HG03432 (cell line): ENCODE data around the gene CDK3.

Experiments used
- ATAC-seq: cut with Tn5 transposase; IDR thresholded peaks from one replicate; pipeline ENCODE4 v1.9.1; 2021; ENCODE audit warnings: mild to moderate bottlenecking, moderate library complexity; ENCODE audit not compliant: unreplicated experiment

The CDK3 gene

GRCh38 chr17:76013377-76013932 is 12.8 kb downstream of the CDK3 start:
- ATAC-seq: no peak

DNA sequence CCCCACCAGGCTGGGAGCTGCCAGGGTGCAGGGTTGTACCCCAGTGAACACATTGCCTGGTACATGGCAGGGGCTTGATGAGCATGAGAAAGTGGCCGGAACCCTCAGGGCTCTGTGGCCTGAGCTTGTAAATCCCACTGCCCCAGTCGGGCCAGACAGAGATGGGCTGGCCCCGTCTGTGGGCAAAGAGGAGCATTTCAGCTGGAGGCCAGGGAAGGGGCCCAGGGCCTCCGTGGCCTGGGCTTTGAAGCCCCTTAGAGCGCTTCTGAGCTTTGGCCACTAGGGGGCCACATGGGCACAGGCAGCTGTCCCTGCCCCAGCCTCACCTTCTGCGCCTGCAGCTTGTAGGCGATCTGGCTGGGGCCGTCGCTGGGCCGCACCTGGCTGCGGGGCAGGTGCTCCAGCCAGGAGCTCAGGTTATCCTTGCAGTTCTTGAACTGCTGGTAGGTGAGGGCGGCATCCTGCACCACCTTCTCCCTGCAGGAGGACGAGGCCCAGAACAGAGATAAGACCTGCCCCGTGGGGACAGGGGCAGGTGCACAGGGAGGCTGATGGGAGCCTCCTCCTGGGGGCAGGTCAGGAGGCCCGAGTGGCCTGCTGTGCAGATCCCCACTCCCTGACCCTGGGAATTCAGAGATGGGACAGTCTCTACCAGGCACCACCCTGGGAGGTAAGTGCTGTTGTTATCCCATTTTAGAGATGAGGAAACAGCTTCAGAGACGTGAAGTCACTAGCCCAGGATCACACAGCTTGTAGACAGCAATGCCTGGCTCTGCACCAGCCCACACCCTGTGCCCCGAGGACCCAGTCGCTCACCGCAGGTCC is 13.7 kb downstream of the CDK3 start:
- ATAC-seq: no peak

DNA sequence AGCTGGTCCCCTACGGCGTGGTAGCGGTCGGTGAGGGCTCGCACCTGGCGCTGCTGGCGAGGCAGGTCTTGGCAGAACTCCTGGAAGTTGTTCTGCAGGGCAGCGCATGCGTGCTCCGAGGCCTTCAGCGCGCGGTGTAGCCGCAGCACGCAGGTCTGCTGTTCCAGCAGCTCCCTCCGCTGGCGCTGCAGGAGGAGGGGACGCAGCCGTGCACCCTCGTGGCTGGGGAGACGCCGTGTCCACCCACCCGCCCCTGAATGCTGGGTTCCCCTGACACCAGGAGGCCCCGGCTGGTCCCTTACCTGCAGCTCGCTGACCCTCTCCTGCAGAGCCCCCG is 14.2 kb downstream of the CDK3 start:
- ATAC-seq: no peak

GRCh38 chr17:76017481-76018339 is 17.1 kb downstream of the CDK3 start:
- no peak for ATAC-seq

DNA sequence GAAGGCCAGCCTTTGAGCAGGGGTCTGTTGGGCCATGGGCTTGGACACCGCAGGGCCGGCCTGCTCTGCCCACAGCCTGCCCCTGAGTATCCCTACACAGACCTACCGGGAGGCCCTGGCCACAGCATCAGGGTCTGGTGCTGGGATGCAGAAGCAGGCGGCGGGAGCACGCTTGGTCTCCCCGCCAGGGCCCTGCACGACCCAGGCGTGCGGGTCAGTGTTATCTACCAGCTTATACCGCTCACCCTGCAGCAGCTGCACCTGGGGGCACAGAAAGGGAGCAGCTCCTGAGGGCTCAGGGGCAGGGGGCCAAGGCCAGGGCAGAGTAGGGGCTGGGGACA is 17.7 kb downstream of the CDK3 start:
- no peak for ATAC-seq

DNA sequence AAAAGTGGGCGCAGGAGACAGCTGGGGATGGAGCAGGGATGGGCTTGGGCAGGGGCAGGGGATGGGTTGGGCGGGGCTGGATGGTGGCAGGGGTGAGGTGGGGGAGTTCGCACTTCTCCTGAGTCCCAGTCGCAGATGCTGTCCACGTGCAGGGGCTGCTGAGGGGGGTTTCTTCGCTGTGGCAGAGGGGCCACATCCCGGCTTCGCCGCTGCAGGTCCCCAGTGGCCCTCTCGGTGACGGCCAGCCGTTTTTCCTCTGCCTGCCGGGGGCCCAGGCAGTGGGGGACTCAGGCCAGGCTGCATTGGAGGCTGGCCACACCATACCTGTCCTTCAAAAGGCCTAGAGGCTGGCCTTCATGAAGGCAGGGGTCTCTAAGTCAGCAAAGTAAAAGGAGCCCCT is 18.1 kb downstream of the CDK3 start:
- no peak for ATAC-seq

GRCh38 chr17:76019833-76020467 is 19.3 kb downstream of the CDK3 start:
- no peak for ATAC-seq

- no peak for ATAC-seq
Observed at GRCh38 chr17:76022285-76022684, 21.6 kb downstream of the CDK3 start.

GRCh38 chr17:76022973-76023899 is 22.6 kb downstream of the CDK3 start:
- ATAC-seq: no peak

GRCh38 chr17:76023900-76024237 is 23.2 kb downstream of the CDK3 start:
- ATAC-seq: no peak

DNA sequence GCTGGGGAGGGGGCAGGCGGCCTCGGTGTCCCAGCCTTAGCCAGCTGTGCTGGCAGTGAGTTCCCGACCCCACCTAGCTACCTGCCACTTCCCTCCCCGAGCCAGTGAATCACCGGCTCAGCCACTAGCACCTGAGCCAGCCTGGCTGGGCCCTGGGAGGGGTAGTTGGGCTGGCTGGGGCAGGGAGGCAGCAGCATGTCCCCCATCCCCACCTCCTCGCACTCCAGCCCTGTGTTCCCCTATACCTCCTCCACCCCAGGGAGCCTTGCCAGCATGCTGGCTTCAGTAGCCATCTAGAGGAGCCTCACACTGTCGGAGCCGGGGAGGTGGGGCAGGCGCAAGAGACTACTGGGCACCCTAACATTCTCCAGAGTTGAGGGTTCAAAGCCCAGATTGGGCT is 23.7 kb downstream of the CDK3 start:
- ATAC-seq: no peak

GRCh38 chr17:76025294-76025693 is 24.6 kb downstream of the CDK3 start:
- ATAC-seq: no peak

DNA sequence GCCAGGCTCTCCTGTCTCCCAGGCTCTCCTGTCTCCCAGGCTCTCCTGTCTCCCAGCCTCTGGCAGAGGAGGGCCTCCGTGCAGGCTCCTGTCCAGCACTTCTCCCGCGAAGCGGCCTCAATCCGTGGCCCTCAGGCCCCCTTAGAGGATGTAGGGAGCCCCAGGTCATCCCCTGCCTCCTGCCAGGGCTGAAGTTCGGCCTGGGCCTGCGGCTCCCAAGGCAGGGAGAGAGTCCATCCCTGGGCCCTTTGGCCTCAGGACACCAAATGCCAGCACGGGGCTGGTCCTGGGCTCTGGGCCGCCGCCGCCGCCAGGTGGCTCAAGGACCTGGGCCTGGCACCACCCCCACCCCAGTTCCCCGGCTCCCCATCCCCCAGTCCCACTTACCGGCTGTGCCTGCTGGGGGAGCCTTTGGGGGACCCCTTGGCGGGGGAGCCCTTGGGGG is 26.1 kb downstream of the CDK3 start:
- ATAC-seq: no peak

- ATAC-seq: no peak
Observed at GRCh38 chr17:76027159-76027839, 26.6 kb downstream of the CDK3 start, which contains the start of gene EVPL. EVPL (minus strand) TSS chr17:76027306; CDS start chr17:76027198, 108 bp downstream.

DNA sequence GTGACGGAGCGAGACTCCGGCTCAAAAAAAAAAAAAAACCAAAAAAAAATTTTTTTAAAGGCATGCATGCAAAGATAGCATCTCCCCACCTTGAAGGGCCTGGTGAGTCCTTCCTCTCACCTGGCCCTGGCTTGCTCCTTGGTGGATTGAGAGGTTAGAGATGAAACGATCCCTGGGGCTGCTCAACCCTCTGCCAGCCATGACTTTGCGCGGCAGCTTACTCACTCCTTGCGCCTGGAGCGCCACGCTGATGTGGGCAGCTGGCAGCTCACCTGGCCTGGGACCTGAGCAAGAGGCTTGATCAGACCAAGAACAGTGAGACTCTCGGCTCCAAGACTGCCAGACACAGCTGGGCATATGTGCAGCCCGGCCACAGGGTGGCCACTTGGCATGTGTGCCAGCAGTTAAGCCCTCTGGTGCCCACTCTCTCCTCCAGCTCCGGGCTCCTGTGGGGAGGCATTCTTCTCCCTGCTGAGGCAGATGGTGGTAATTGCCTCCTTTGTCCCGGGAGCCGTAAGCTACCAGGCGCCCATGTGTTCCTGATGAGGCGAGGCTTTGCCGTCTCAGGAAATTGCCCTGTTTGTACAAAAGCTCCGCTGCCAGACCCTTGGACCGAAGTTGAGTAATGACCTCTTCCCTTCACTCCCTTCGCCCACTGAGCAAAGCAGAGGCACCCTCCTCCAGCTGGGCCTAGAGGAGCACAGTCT is 31.6 kb downstream of the CDK3 start:
- ATAC-seq: no peak

DNA sequence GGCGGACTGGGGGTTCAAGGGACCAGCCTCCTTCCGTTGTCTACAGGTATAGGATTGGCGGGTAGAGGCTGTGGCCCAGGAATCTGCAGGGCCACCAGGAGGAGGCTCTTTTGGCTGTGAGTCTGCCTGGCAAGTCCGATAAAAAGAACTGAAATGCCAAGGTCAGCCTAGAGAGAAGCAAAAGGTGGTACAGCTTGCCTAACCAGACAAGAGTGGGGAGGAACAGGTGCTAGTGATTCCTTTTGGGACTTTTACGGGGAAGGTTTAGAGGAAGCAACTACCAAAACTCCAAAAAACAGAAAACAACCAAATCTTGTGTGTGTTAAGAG is 32.1 kb downstream of the CDK3 start:
- no peak for ATAC-seq

- no peak for ATAC-seq
Observed at GRCh38 chr17:76033139-76033538, 32.5 kb downstream of the CDK3 start.

DNA sequence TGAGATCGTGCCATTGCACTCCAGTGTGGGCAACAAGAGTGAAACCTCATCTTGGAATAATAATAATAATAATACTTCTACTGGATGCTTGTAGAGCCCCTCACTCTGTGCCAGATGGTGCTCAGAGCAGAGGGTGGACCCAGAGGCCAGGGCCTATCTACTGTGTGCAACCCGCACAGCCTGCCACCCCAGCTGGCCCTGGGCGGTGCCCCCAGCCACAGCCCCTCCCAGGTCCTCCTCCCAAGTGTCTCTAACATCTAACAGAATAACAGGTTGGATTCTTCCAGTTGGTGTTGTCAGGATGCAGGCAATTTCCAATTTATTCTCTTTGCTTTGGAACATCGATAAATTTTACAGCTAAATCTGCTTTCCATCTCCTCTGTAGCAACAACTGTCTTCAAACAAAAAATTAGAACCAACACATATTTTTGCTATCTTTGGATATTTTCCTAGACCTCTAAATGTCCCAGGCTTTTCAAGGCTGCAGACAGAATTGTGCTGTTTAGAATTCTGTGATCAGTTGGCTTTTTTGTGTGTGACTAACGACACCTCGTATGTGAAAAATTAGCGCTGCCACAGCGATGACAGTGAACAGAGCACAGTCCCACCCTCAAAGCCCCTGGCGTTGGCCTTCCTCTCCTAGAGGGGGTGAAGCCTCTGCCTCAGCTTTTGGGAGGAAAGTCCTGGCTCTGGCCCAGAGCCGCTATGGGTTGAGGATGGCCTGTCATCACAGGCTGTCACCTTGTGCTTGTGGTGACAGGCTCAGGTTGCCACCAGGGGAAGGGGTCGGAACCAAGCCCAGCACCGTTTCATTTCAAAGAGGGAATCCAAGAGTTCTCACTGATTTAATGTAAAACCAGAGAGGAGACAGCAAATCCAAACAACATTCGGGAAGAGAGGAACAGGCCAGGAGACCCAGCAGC is 34.0 kb downstream of the CDK3 start:
- no peak for ATAC-seq
